GM12878 (cell line): ENCODE results near the gene YBX2.
"Not testable (repeated sequence)": the region's sequence is repeated elsewhere in the genome, so short reads cannot be mapped to it uniquely, and the experiment has no call there.

Experiments
- CHD1 ChIP-seq: IDR thresholded peaks from 2 replicates; pipeline ENCODE4 v1.6.1; 2012; ENCODE audit warnings: low read depth, low read length, improper control_type of control experiment
- EZH2 ChIP-seq: IDR thresholded peaks from 2 replicates; pipeline ENCODE4 v1.6.1; 2012; ENCODE audit warnings: low read depth, mild to moderate bottlenecking, control low read depth, inconsistent platforms, low read length, borderline replicate concordance; ENCODE audit not compliant: control insufficient read depth
- HDGF ChIP-seq: fragments of 450-650 bp; IDR thresholded peaks from 2 replicates; pipeline ENCODE4 v1.6.1; 2016; ENCODE audit warnings: antibody characterized with exemption
- NFIC ChIP-seq: IDR thresholded peaks from 2 replicates; pipeline ENCODE4 v1.6.1; 2012; ENCODE audit warnings: low read depth, mild to moderate bottlenecking, inconsistent platforms, low read length, moderate library complexity
- NFXL1 ChIP-seq: fragments of 450-650 bp; IDR thresholded peaks from 2 replicates; pipeline ENCODE4 v1.6.1; 2017; ENCODE audit warnings: antibody characterized with exemption, mild to moderate bottlenecking, borderline replicate concordance
- POLR2A ChIP-seq: IDR thresholded peaks from 2 replicates; pipeline ENCODE4 v1.6.1; 2011; ENCODE audit warnings: low read depth, mild to moderate bottlenecking, low read length
- POLR2AphosphoS5 ChIP-seq: IDR thresholded peaks from 2 replicates; pipeline ENCODE4 v1.6.1; 2011; ENCODE audit warnings: mild to moderate bottlenecking, low read length, inconsistent platforms
- SMAD1 ChIP-seq: fragments of 450-650 bp; IDR thresholded peaks from 2 replicates; pipeline ENCODE4 v1.6.1; 2018; ENCODE audit warnings: mild to moderate bottlenecking, low read depth; ENCODE audit not compliant: partially characterized antibody
- SRF ChIP-seq, 2 experiments: IDR thresholded peaks; 2 replicates each; pipeline ENCODE4 v1.6.1; 2011; ENCODE audit warnings: low read depth in 2 of 2, low read length in 2 of 2, mild to moderate bottlenecking in 1 of 2, moderate library complexity in 1 of 2
- TCF3 ChIP-seq: IDR thresholded peaks from 2 replicates; pipeline ENCODE4 v1.6.1; 2012; ENCODE audit warnings: low read depth, mild to moderate bottlenecking, low read length, borderline replicate concordance; ENCODE audit not compliant: insufficient read depth
- ZNF274 ChIP-seq: IDR thresholded peaks from one replicate; pipeline ENCODE4 v1.8.0; 2011; ENCODE audit not compliant: insufficient read length, insufficient read depth
- TF ChIP-seq, protein P1 (sequence below), 3 experiments: IDR thresholded peaks in 2 of 3; conservative IDR thresholded peaks in 1 of 3; 2 replicates each; pipeline ENCODE4 v1.5.1; 2011; ENCODE audit warnings: low read depth in 3 of 3, low read length in 3 of 3, mild to moderate bottlenecking in 3 of 3, control low read depth in 2 of 3, moderate library complexity in 2 of 3, inconsistent platforms in 1 of 3, mixed read lengths in 1 of 3; ENCODE audit not compliant: control insufficient read depth in 2 of 3, insufficient read depth in 1 of 3; ENCODE audit errors: extremely low read depth in 1 of 3

DNA sequence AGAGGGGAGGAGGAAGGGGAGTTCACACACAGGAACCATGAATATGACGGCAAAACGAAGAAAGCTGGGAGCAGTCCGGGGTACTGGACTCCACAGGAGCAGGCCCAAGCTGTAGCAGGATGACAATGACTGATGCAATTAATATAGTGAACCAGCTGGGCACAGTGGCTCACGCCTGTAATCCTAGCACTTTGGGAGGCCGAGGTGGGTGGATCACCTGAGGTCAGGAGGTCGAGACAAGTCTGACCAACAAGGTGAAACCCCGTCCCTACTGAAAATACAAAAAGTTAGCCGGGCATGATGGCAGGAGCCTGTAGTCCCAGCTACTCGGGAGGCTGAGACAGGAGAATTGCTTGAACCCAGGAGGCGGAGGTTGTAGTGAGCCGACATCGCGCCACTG is 41.3 kb upstream of the YBX2 start:
- TF ChIP-seq SRF (IDR thresholded peaks at IDR 0.05; ENCODE audit: low read depth in 2 of 2, low read length in 2 of 2); EZH2; NFXL1; POLR2AphosphoS5; SMAD1; NFIC; POLR2A; CHD1; TCF3; ZNF274: not testable (repeated sequence)
- TF ChIP-seq, protein P1, sequence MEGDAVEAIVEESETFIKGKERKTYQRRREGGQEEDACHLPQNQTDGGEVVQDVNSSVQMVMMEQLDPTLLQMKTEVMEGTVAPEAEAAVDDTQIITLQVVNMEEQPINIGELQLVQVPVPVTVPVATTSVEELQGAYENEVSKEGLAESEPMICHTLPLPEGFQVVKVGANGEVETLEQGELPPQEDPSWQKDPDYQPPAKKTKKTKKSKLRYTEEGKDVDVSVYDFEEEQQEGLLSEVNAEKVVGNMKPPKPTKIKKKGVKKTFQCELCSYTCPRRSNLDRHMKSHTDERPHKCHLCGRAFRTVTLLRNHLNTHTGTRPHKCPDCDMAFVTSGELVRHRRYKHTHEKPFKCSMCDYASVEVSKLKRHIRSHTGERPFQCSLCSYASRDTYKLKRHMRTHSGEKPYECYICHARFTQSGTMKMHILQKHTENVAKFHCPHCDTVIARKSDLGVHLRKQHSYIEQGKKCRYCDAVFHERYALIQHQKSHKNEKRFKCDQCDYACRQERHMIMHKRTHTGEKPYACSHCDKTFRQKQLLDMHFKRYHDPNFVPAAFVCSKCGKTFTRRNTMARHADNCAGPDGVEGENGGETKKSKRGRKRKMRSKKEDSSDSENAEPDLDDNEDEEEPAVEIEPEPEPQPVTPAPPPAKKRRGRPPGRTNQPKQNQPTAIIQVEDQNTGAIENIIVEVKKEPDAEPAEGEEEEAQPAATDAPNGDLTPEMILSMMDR (IDR thresholded peaks at IDR 0.05 in 2 of 3, conservative IDR thresholded peaks at IDR 0.05 in 1 of 3; ENCODE audit: control insufficient read depth in 2 of 3, extremely low read depth in 1 of 3, insufficient read depth in 1 of 3, low read depth in 3 of 3, low read length in 3 of 3), result not testable (repeated sequence)
- TF ChIP-seq HDGF, result 0 out of 2 replicates have a peak, but pooled peaks have one; percentile 22
